RWPE2 (cell line): ENCODE data around the gene SEC31B.

ENCODE experiments used
- ATAC-seq: fragments of 200-7000 bp; cut with Tn5 transposase; 3 replicates; pipeline ENCODE4 v1.9.1; 2021; ENCODE audit warnings: low read depth
- DNase-seq: peaks from one replicate; pipeline ENCODE4 v3.0.0-alpha.2; 2020; ENCODE audit warnings: low spot score
- H3K27ac ChIP-seq: fragments of 450-650 bp; 2 replicates; pipeline ENCODE4 v1.5.1; 2017; ENCODE audit warnings: mild to moderate bottlenecking; ENCODE audit not compliant: poor library complexity, severe bottlenecking
- H3K27me3 ChIP-seq: fragments of 250-450 bp; sonication (Bioruptor Pico); 2 replicates; pipeline ENCODE4 v1.5.1; 2021; ENCODE audit warnings: mild to moderate bottlenecking, moderate library complexity; ENCODE audit not compliant: insufficient read depth, poor library complexity, severe bottlenecking
- H3K36me3 ChIP-seq: fragments of 250-450 bp; sonication (Bioruptor Pico); 2 replicates; pipeline ENCODE4 v1.5.1; 2020; ENCODE audit warnings: low read depth, mild to moderate bottlenecking, moderate library complexity
- H3K4me1 ChIP-seq: fragments of 250-450 bp; sonication (Bioruptor Pico); 2 replicates; pipeline ENCODE4 v1.5.1; 2021; ENCODE audit warnings: mild to moderate bottlenecking, moderate library complexity; ENCODE audit not compliant: insufficient read depth, poor library complexity, severe bottlenecking
- H3K4me3 ChIP-seq: fragments of 250-450 bp; sonication (Bioruptor Pico); 2 replicates; pipeline ENCODE4 v1.5.1; 2021; ENCODE audit warnings: mild to moderate bottlenecking, moderate library complexity; ENCODE audit not compliant: severe bottlenecking
- H3K9me3 ChIP-seq: fragments of 250-450 bp; sonication (Bioruptor Pico); 2 replicates; pipeline ENCODE4 v1.5.1; 2021; ENCODE audit warnings: mild to moderate bottlenecking, moderate library complexity; ENCODE audit not compliant: severe bottlenecking
- CTCF ChIP-seq: fragments of 450-650 bp; IDR thresholded peaks from one replicate; pipeline ENCODE4 v1.5.1; 2017; ENCODE audit warnings: mild to moderate bottlenecking, moderate library complexity; ENCODE audit not compliant: poor library complexity, severe bottlenecking

The SEC31B gene

GRCh38 chr10:100516847-100517246 lies 2.8 kb downstream of the SEC31B start:
- H3K27me3 ChIP-seq, result no peaks in the 10 kb centered on the region
- no peak for DNase-seq
- H3K9me3 ChIP-seq, result no peaks in the 10 kb centered on the region
- no peak overlapping the region for H3K4me3 ChIP-seq
- TF ChIP-seq CTCF, result no peak
- H3K4me1 ChIP-seq, result peaks cover 4% of the 10 kb centered on the region
- no peak for ATAC-seq
- no peaks in the 10 kb centered on the region for H3K36me3 ChIP-seq
- H3K27ac ChIP-seq, result no peak overlapping the region

GRCh38 chr10:100515612-100516011 lies 4.0 kb downstream of the SEC31B start:
- Histone ChIP-seq H3K27me3 (no peaks in the 10 kb centered on the region), H3K36me3 (no peaks in the 10 kb centered on the region), H3K9me3 (no peaks in the 10 kb centered on the region), H3K4me1 (no peaks in the 10 kb centered on the region), H3K4me3 (no peak overlapping the region), H3K27ac (no peak overlapping the region)
- ATAC-seq, result no peak
- TF ChIP-seq CTCF, result no peak
- DNase-seq, result no peak

- ATAC-seq, result no peak
Measured at GRCh38 chr10:100510533-100511308, 8.9 kb downstream of the SEC31B start.

GRCh38 chr10:100509241-100509840 lies 10.3 kb downstream of the SEC31B start:
- Histone ChIP-seq H3K4me1 (no peaks in the 10 kb centered on the region), H3K36me3 (no peaks in the 10 kb centered on the region), H3K27me3 (no peaks in the 10 kb centered on the region), H3K27ac (no peak overlapping the region), H3K9me3 (no peaks in the 10 kb centered on the region), H3K4me3 (no peak overlapping the region)
- DNase-seq, result no peak
- ATAC-seq, result no peak
- TF ChIP-seq CTCF, result no peak

More at GRCh38 chr10:100510533-100511308, 8.9 kb downstream of the SEC31B start:
- no peaks in the 10 kb centered on the region for H3K9me3 ChIP-seq
- H3K27me3 ChIP-seq, result no peaks in the 10 kb centered on the region
- no peak for TF ChIP-seq CTCF
- no peak overlapping the region for H3K27ac ChIP-seq
- no peak overlapping the region for H3K4me3 ChIP-seq
- no peaks in the 10 kb centered on the region for H3K4me1 ChIP-seq
- no peaks in the 10 kb centered on the region for H3K36me3 ChIP-seq
- DNase-seq, result no peak

- no peak overlapping the region for H3K4me3 ChIP-seq
Measured at GRCh38 chr10:100508691-100509150, 10.9 kb downstream of the SEC31B start.

More at GRCh38 chr10:100508691-100509150, 10.9 kb downstream of the SEC31B start:
- peak; percentile 77 for TF ChIP-seq CTCF
- Histone ChIP-seq H3K36me3 (no peaks in the 10 kb centered on the region), H3K9me3 (no peaks in the 10 kb centered on the region), H3K27ac (no peak overlapping the region), H3K27me3 (no peaks in the 10 kb centered on the region), H3K4me1 (no peaks in the 10 kb centered on the region)
- ATAC-seq (peak; percentile 78), DNase-seq (no peak)
